HEK293 (cell line): ENCODE results near the gene COBL.

Source experiments
- CTCF ChIA-PET: fragments of 350-600 bp; formaldehyde crosslinking; extraction: SDS; loops from one replicate; lab custom pipeline; 2021; ENCODE audit warnings: antibody characterized with exemption; lab: Yijun Ruan, JAX
- POLR2A ChIA-PET: fragments of 300-600 bp; formaldehyde crosslinking; extraction: SDS; loops from one replicate; lab custom pipeline; 2020; ENCODE audit warnings: antibody characterized with exemption, inconsistent platforms; lab: Yijun Ruan, JAX
- H3K27ac ChIP-seq: fragments of 200-500 bp; sonication (Bioruptor generic); 2 replicates; pipeline ENCODE4 v1.5.1; 2014; ENCODE audit warnings: low read depth, low read length, control low read depth, inconsistent platforms; ENCODE audit errors: extremely low read depth
- H3K36me3 ChIP-seq, 2 experiments: fragments of 200-500 bp in 1 of 2; sonication (Bioruptor generic) in 1 of 2; 1 replicate in 1 of 2; 2 replicates in 1 of 2; pipeline ENCODE4 v1.5.1; 2014 to 2017; ENCODE audit warnings: inconsistent platforms in 2 of 2, low read length in 2 of 2; ENCODE audit not compliant: control insufficient read depth in 2 of 2, insufficient read depth in 1 of 2
- H3K4me1 ChIP-seq: fragments of 200-500 bp; sonication (Bioruptor generic); 2 replicates; pipeline ENCODE4 v1.5.1; 2014; ENCODE audit warnings: mild to moderate bottlenecking, low read length, inconsistent platforms; ENCODE audit not compliant: control insufficient read depth, insufficient read depth
- H3K4me3 ChIP-seq: 2 replicates; pipeline ENCODE4 v1.5.1; 2011; ENCODE audit warnings: low read depth, mild to moderate bottlenecking, control low read depth, low read length, moderate library complexity
- H3K9me3 ChIP-seq: fragments of 200-500 bp; sonication (Bioruptor generic); 2 replicates; pipeline ENCODE4 v1.5.1; 2014; ENCODE audit warnings: low read depth, low read length, inconsistent platforms; ENCODE audit not compliant: control insufficient read depth, insufficient read depth
- HOXA7 ChIP-seq: sonication (generic); formaldehyde crosslinking; IDR thresholded peaks from 2 replicates; pipeline ENCODE4 v1.8.1; 2022; ENCODE audit warnings: missing genetic modification reagents, borderline replicate concordance
- HOXC10 ChIP-seq: sonication (generic); formaldehyde crosslinking; IDR thresholded peaks from 2 replicates; pipeline ENCODE4 v1.8.1; 2023; ENCODE audit warnings: mild to moderate bottlenecking, missing genetic modification reagents
- IKZF3 ChIP-seq: fragments of 450-650 bp; IDR thresholded peaks from 2 replicates; pipeline ENCODE4 v1.5.0; 2018; ENCODE audit warnings: missing biosample characterization, mild to moderate bottlenecking, missing genetic modification characterization, moderate library complexity
- KLF9 ChIP-seq: fragments of 450-650 bp; formaldehyde crosslinking; IDR thresholded peaks from 2 replicates; pipeline ENCODE4 v1.5.1; 2016; ENCODE audit warnings: missing biosample characterization, missing genetic modification characterization, low read depth
- SP2 ChIP-seq: fragments of 450-650 bp; formaldehyde crosslinking; IDR thresholded peaks from 2 replicates; pipeline ENCODE4 v1.5.1; 2016; ENCODE audit warnings: missing biosample characterization, missing genetic modification characterization
- ZNF132 ChIP-seq: fragments of 450-650 bp; formaldehyde crosslinking; IDR thresholded peaks from 2 replicates; pipeline ENCODE4 v1.5.1; 2017; ENCODE audit warnings: missing biosample characterization, missing genetic modification characterization, borderline replicate concordance
- ZNF184 ChIP-seq: fragments of 450-650 bp; IDR thresholded peaks from 2 replicates; pipeline ENCODE4 v1.5.1; 2018; ENCODE audit warnings: missing biosample characterization, mild to moderate bottlenecking, missing genetic modification characterization
- ZNF23 ChIP-seq: fragments of 450-650 bp; formaldehyde crosslinking; IDR thresholded peaks from 2 replicates; pipeline ENCODE4 v1.5.1; 2016; ENCODE audit warnings: missing biosample characterization, missing genetic modification characterization, borderline replicate concordance
- ZNF341 ChIP-seq: fragments of 450-650 bp; formaldehyde crosslinking; IDR thresholded peaks from 2 replicates; pipeline ENCODE4; 2016; ENCODE audit warnings: low read depth, missing biosample characterization, missing genetic modification characterization
- ZNF548 ChIP-seq: fragments of 450-650 bp; formaldehyde crosslinking; IDR thresholded peaks from 2 replicates; pipeline ENCODE4 v1.5.1; 2016; ENCODE audit warnings: missing biosample characterization, missing genetic modification characterization
- ZNF558 ChIP-seq: fragments of 450-650 bp; formaldehyde crosslinking; IDR thresholded peaks from 2 replicates; pipeline ENCODE4 v1.5.1; 2016; ENCODE audit warnings: missing biosample characterization, missing genetic modification characterization
- ZNF571 ChIP-seq: fragments of 450-650 bp; formaldehyde crosslinking; IDR thresholded peaks from 2 replicates; pipeline ENCODE4 v1.5.0; 2017; ENCODE audit warnings: missing biosample characterization, missing genetic modification characterization
- ZNF707 ChIP-seq: fragments of 450-650 bp; formaldehyde crosslinking; IDR thresholded peaks from 2 replicates; pipeline ENCODE4 v1.5.1; 2016; ENCODE audit warnings: missing biosample characterization, missing genetic modification characterization
- ZNF777 ChIP-seq: fragments of 450-650 bp; formaldehyde crosslinking; IDR thresholded peaks from 2 replicates; pipeline ENCODE4 v1.5.1; 2017; ENCODE audit warnings: missing biosample characterization, missing genetic modification characterization, borderline replicate concordance
- ZNF785 ChIP-seq: fragments of 450-650 bp; formaldehyde crosslinking; IDR thresholded peaks from 2 replicates; pipeline ENCODE4 v1.5.1; 2016; ENCODE audit warnings: missing biosample characterization, missing genetic modification characterization
- ZNF830 ChIP-seq: fragments of 450-650 bp; IDR thresholded peaks from 2 replicates; pipeline ENCODE4 v1.5.0; 2018; ENCODE audit warnings: missing biosample characterization, missing genetic modification characterization, low read depth, mild to moderate bottlenecking, moderate library complexity
- ZSCAN16 ChIP-seq: fragments of 450-650 bp; formaldehyde crosslinking; IDR thresholded peaks from 2 replicates; pipeline ENCODE4 v1.5.1; 2016; ENCODE audit warnings: missing biosample characterization, missing genetic modification characterization
- TF ChIP-seq, protein P1 (sequence below): fragments of 450-650 bp; formaldehyde crosslinking; IDR thresholded peaks from 2 replicates; pipeline ENCODE4 v1.5.1; 2016; ENCODE audit warnings: missing biosample characterization, missing genetic modification characterization
- TF ChIP-seq, protein P2 (sequence below): fragments of 450-650 bp; formaldehyde crosslinking; conservative IDR thresholded peaks from 2 replicates; pipeline ENCODE4 v1.5.1; 2016; ENCODE audit warnings: low read depth, missing biosample characterization, missing genetic modification characterization
- TF ChIP-seq, protein P3 (sequence below): fragments of 450-650 bp; formaldehyde crosslinking; IDR thresholded peaks from 2 replicates; pipeline ENCODE4 v1.5.1; 2016; ENCODE audit warnings: missing biosample characterization, missing genetic modification characterization
- TF ChIP-seq, protein P4 (sequence below): fragments of 450-650 bp; IDR thresholded peaks from 2 replicates; pipeline ENCODE4 v1.5.1; 2018; ENCODE audit warnings: missing biosample characterization, missing genetic modification characterization
- TF ChIP-seq, protein P5 (sequence below): sonication (generic); formaldehyde crosslinking; IDR thresholded peaks from 2 replicates; pipeline ENCODE4 v1.8.1; 2022; ENCODE audit warnings: mild to moderate bottlenecking, moderate library complexity, missing genetic modification reagents

Gene COBL

DNA sequence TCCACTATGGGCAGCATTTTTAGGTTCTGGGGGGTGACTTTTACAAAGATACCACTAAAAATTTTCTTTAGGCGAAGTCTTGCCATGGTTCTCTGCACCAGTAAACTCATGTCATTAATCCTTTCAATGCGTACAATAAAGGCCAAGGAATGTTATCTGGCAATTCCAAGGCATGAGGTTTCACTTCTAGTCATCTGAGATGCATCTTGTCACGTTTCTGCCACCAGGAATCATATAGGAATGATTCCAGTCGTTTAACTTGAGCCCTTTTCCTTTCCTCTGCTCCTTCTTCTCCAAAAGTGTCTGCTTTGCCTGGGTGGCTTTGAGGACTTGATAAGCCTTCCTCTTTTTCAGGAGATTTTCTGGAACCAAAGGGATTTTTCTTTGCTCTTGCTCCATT lies 56.8 kb downstream of the COBL start:
- Histone ChIP-seq H3K9me3 (no peaks in the 10 kb centered on the region), H3K27ac (no peak overlapping the region), H3K4me1 (peaks cover 4% of the 10 kb centered on the region; the same call in 1 of the 2 replicates), H3K36me3 (no peaks in the 10 kb centered on the region), H3K4me3 (no peak overlapping the region)
- TF ChIP-seq IKZF3 (no peak), ZNF132 (tag by site-specific recombination) (no peak), HOXC10 (CRISPR knock-in tag) (no peak), ZNF23 (tag by site-specific recombination) (no peak), ZNF785 (tag by site-specific recombination) (no peak)
- TF ChIP-seq, protein P1, sequence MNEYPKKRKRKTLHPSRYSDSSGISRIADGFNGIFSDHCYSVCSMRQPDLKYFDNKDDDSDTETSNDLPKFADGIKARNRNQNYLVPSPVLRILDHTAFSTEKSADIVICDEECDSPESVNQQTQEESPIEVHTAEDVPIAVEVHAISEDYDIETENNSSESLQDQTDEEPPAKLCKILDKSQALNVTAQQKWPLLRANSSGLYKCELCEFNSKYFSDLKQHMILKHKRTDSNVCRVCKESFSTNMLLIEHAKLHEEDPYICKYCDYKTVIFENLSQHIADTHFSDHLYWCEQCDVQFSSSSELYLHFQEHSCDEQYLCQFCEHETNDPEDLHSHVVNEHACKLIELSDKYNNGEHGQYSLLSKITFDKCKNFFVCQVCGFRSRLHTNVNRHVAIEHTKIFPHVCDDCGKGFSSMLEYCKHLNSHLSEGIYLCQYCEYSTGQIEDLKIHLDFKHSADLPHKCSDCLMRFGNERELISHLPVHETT (tag by site-specific recombination) = no peak
- TF ChIP-seq, protein P2, sequence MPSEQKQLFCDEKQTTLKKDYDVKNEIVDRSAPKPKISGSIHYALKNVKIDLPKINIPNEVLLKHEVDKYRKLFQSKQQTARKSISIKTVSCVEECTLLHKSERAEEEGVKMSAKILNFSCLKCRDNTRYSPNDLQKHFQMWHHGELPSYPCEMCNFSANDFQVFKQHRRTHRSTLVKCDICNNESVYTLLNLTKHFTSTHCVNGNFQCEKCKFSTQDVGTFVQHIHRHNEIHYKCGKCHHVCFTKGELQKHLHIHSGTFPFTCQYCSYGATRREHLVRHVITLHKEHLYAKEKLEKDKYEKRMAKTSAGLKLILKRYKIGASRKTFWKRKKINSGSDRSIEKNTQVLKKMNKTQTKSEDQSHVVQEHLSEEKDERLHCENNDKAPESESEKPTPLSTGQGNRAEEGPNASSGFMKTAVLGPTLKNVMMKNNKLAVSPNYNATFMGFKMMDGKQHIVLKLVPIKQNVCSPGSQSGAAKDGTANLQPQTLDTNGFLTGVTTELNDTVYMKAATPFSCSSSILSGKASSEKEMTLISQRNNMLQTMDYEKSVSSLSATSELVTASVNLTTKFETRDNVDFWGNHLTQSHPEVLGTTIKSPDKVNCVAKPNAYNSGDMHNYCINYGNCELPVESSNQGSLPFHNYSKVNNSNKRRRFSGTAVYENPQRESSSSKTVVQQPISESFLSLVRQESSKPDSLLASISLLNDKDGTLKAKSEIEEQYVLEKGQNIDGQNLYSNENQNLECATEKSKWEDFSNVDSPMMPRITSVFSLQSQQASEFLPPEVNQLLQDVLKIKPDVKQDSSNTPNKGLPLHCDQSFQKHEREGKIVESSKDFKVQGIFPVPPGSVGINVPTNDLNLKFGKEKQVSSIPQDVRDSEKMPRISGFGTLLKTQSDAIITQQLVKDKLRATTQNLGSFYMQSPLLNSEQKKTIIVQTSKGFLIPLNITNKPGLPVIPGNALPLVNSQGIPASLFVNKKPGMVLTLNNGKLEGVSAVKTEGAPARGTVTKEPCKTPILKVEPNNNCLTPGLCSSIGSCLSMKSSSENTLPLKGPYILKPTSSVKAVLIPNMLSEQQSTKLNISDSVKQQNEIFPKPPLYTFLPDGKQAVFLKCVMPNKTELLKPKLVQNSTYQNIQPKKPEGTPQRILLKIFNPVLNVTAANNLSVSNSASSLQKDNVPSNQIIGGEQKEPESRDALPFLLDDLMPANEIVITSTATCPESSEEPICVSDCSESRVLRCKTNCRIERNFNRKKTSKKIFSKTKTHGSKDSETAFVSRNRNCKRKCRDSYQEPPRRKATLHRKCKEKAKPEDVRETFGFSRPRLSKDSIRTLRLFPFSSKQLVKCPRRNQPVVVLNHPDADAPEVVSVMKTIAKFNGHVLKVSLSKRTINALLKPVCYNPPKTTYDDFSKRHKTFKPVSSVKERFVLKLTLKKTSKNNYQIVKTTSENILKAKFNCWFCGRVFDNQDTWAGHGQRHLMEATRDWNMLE = no peak
- ChIA-PET CTCF (interaction anchor here (0.6 to 0.7 kb wide), 2 partner anchors 8 to 98 kb away, joined by 3 read pairs; no protein-coding TSS in a partner anchor), POLR2A (no interaction called here)

DNA sequence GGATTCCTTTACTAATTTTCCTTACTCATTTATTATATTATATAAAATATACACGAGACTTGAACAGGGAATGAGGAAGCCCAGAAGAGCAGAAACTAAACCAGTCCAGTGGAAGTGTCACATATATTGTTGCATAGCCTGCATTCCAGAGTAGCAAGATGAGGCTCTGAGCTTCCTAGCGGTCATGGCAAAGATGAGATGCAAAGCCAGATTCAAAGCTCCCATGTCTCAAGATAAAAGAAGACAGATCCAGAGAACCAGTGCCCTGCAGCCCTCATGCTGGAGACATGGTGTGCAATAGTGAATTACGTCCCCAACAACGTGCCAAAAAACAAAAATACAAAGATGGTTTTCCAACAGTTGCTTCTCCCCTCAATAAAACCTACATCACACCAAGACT lies 59.7 kb downstream of the COBL start:
- Histone ChIP-seq H3K4me1 (peaks cover 4% of the 10 kb centered on the region; the same call in 1 of the 2 replicates), H3K36me3 (no peaks in the 10 kb centered on the region), H3K27ac (no peak overlapping the region), H3K9me3 (no peaks in the 10 kb centered on the region), H3K4me3 (no peak overlapping the region)
- ChIA-PET CTCF (interaction anchor here (0.6 kb wide), 1 partner anchor 58 kb away, joined by 3 read pairs; no protein-coding TSS in a partner anchor), POLR2A (no interaction called here)
- TF ChIP-seq, protein P3, sequence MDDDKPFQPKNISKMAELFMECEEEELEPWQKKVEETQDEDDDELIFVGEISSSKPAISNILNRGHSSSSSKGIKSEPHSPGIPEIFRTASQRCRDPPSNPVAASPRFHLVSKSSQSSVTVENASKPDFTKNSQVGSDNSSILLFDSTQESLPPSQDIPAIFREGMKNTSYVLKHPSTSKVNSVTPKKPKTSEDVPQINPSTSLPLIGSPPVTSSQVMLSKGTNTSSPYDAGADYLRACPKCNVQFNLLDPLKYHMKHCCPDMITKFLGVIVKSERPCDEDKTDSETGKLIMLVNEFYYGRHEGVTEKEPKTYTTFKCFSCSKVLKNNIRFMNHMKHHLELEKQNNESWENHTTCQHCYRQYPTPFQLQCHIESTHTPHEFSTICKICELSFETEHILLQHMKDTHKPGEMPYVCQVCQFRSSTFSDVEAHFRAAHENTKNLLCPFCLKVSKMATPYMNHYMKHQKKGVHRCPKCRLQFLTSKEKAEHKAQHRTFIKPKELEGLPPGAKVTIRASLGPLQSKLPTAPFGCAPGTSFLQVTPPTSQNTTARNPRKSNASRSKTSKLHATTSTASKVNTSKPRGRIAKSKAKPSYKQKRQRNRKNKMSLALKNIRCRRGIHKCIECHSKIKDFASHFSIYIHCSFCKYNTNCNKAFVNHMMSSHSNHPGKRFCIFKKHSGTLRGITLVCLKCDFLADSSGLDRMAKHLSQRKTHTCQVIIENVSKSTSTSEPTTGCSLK (tag by site-specific recombination) = no peak
- TF ChIP-seq KLF9 (tag by site-specific recombination) (no peak), ZNF707 (tag by site-specific recombination) (no peak), HOXA7 (CRISPR knock-in tag) (no peak), ZNF785 (tag by site-specific recombination) (no peak), ZSCAN16 (no peak), ZNF777 (tag by site-specific recombination) (no peak), ZNF830 (tag by site-specific recombination) (no peak), ZNF341 (no peak), ZNF184 (tag by site-specific recombination) (no peak), ZNF23 (tag by site-specific recombination) (no peak), ZNF132 (tag by site-specific recombination) (no peak), ZNF558 (no peak), ZNF571 (tag by site-specific recombination) (no peak), ZNF548 (tag by site-specific recombination) (no peak), SP2 (tag by site-specific recombination) (no peak)
- TF ChIP-seq, protein P4, sequence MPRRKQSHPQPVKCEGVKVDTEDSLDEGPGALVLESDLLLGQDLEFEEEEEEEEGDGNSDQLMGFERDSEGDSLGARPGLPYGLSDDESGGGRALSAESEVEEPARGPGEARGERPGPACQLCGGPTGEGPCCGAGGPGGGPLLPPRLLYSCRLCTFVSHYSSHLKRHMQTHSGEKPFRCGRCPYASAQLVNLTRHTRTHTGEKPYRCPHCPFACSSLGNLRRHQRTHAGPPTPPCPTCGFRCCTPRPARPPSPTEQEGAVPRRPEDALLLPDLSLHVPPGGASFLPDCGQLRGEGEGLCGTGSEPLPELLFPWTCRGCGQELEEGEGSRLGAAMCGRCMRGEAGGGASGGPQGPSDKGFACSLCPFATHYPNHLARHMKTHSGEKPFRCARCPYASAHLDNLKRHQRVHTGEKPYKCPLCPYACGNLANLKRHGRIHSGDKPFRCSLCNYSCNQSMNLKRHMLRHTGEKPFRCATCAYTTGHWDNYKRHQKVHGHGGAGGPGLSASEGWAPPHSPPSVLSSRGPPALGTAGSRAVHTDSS = no peak
- TF ChIP-seq, protein P5, sequence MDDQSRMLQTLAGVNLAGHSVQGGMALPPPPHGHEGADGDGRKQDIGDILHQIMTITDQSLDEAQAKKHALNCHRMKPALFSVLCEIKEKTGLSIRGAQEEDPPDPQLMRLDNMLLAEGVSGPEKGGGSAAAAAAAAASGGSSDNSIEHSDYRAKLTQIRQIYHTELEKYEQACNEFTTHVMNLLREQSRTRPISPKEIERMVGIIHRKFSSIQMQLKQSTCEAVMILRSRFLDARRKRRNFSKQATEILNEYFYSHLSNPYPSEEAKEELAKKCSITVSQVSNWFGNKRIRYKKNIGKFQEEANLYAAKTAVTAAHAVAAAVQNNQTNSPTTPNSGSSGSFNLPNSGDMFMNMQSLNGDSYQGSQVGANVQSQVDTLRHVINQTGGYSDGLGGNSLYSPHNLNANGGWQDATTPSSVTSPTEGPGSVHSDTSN (CRISPR knock-in tag) = no peak
- TF ChIP-seq, protein P1 (tag by site-specific recombination) = no peak
